ENCODE measurements around the gene R3HDM4.
"Not testable (repeated sequence)": the region's sequence is repeated elsewhere in the genome, so short reads cannot be mapped to it uniquely, and the experiment has no call there.

R3HDM4 gene

DNA sequence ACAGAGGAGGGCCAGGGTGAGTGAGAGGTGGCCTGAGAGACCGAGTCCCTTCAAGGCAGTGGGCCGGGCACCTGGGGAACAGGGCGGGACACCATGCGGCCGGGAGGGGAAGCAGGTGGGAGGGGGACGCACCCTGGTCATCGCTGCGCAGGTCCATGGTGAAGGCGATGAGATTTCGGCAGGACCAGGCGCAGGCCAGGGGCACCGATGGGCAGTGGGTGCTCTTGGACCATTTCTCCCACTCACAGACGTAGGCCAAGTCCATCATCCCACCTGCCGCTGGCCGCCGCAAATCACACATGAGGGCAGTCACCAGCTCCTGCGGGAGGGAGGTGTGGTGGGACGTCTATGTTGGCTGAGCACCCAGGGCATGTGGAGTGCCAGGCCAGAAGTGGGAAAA lies 22.2 kb downstream of the R3HDM4 start:
- no peak for DNase-seq

DNA sequence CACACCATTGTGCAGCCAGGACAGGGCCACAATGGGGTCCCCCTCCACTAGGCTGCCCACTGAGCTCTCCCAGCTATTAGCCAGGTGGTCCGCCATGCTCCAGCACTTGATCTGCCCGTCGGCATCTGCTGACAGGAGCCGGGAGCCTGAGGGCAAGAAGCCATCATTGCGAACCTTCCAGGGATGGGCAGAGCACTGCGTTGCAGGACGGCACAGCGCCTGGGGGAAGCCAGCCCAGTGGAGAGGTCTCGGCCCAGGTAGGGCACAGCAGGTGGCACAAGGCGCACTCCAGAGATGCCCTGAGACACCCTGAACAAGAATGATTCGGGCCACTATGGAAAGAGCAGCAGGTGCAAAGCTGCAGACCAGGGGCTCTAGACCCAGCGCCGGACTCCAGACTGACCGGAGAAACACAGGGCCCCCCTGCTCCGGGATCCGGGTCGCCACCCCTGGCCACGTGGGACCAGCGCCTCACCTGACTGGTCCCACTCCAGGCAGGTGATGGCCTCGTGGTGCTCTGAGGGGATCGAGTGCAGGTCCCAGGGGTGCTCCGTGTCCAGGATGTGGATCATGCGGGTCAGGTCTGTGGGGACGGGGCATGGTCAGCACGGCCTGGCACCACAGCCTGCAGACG lies 23.2 kb downstream of the R3HDM4 start:
- no peak for DNase-seq

DNA sequence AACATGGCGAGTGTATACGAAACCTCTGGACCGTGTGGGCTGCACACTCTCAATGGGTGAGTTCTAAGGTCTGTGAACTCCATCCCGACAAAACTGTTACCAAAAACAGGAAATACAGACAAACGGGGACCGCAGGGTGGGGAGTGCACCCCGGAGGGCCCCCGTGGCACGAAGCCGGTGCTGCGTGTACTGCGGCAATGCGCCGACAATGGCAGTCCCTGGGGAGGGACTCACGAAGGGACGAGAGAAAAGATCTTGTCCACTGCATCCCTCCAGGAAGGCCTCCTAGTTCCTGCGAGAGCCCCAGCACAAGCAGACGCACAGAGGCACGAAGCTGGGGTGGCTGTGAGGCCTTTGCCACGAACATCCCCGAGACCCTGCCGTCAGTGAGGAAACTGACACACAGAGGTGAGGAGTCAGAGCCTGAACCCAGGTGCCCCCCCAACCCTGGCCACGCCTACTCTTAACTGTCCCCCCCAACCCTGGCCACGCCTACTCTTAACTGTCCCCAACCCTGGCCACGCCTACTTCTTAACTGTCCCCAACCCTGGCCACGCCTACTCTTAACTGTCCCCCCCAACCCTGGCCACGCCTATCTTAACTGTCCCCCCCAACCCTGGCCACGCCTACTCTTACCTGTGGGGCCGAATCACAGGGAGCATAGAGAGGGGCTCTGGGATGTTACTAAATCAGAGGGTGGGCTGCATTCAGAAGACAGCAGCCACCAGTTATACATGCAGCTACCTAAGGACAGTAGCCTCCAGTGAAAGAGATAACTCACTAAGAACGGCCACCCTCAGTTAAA lies 24.2 kb downstream of the R3HDM4 start:
- DNase-seq: no peak

DNA sequence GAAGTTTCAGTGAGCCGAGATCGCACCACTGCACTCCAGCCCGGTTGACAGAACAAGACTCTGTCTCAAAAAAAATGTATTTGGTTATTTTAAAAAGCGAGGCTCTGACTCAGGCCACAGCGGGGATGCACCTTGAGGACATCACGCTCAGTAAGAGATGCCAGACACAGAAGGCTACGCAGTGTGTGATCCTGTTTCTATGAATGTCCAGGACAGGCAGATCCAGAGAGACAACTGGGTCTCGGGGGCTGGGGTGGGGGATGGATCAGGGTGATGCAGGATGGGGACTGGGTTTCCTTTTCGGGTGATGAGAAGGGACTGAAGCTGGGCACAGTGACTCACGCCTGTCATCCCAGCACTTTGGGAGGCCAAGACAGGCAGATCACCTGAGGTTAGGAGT lies 25.4 kb downstream of the R3HDM4 start:
- no peak for DNase-seq

DNA sequence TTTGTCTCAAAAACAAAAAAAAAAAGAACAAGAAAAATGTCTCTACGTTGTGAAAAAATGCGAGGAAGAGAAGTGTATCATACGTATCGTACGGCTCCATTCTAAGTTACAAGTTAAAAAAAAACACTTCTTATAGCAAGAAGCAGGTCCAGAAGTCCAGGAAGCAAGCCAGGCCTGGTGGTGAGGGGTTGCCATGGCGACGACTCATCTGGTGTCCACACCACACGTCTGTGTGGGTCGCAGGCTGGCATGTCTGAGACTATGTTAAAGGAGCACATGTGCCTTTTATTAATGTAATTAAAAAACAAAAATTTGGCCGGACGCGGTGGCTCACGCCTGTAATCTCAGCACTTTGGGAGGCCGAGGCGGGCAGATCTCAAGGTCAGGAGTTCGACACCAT lies 25.9 kb downstream of the R3HDM4 start:
- DNase-seq: no peak

DNA sequence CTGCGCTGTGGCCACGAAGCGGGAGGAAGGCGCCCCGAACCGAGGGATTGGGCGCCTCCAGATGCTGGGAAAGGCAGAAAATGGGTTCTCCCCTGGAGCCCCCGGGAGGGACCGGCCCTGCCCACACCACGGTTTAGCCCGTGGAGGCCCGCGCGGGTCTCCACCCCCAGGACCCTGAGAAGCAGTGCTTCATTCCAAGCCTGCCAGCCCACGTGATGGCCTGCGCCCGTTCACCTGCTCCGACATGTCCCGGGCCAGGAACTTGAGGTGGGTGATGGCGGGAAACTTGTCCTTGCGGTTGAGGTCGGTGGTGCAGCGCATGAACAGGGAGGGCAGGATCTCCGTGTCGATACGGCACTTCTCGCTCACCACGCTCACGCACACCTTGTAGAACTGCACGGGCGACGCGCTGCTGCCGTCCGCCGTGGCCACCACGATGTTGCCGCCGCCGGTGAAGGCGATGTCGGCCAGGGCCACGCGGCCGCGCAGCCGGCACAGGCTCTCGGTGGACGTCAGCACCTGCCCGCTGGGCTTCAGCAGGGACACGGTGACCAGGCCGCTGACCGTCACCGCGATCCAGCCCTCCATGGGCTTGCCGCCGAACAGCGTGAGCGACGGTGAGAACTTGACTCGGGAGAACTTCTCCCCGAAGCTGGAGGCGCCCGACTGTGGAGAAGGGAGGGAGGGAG lies 27.3 kb downstream of the R3HDM4 start:
- DNase-seq: no peak

DNA sequence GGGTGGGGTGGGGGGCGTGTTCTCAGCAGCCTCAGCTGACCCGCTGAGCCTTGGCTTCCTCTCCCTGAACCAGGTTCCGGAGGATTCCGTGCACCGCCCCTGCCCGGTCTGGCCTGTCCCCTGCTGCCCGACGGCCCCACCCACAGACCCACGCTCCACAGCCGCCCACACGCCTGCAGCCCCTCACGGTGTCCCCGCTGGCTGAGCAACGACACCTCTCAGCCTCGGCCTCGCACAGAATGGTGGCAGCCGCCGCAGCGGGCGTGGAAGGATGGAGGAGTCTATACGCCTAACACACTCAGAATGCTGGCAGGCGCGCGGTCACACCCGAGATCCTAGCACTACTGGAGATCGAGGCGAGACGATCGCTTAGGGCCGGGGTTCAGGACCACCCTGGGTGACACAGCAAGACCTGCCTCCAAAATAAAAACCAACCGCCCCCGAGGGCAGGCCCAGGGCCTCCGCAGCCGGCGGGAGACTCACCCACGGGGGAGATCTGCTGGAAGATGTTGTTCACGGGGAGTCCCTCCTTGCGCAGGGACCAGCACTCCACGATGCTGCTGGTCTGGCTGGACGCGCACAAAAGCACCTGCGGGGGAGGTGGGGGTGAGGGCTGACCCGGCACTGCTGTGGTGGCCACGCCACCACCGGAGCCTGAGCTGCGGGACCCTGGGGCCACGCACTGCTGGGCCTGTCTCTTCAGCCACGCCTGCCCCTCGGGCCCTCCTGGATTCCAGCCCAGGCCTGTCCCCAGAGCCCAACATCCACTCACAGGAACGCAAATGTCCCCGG lies 28.4 kb downstream of the R3HDM4 start:
- no peak for DNase-seq

DNA sequence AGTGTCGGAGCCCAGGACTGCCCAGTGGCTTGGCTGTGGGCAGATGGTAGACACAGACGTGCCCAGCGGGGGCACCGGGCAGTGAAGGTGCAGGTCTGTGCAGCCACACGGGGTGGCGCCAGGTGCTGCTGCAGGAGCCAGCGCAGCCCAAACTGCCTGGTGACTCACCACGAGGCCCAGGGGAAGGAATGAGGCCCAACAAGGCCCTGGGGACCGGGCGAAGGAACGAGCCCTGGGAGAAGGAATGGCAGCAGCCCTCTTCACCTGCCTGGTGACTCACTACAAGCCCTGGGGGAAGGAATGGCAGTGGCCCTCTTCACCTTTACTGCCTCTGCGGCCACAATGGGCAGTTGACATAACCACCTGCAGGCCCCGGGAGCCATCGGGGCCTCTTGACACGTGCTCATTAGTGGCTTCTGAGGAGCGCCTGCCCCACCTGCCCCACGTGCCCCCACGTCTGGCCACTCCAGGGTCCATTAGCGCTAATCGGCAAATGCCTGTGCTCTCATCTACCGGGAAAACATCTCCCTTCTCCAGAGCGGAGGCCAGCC lies 29.3 kb downstream of the R3HDM4 start:
- DNase-seq: no peak

DNA sequence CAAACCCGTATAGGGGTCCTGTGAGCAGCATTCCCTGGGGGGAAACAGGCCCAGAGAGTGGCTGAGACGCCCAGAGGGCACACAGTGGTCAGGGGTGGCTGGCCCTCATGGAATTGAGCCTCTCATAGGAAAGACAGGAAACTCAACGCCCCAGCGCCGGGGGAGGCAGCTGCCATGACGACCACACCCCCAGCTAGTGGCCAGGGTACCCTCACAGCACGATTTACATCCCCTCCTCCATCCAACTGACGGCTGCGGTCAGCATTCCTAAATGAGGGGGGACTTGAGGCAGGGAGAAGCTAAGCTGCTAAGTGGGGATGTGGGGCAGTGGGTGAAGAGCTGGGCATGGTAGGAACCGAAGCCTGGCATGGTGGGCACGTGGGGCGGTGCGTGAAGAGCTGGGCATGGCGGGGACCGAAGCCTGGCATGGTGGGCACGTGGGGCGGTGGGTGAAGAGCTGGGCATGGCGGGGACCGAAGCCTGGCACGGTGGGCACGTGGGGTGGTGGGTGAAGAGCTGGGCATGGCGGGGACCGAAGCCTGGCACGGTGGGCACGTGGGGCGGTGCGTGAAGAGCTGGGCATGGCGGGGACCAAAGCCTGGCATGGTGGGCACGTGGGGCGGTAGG lies 30.0 kb downstream of the R3HDM4 start:
- no peak for DNase-seq

DNA sequence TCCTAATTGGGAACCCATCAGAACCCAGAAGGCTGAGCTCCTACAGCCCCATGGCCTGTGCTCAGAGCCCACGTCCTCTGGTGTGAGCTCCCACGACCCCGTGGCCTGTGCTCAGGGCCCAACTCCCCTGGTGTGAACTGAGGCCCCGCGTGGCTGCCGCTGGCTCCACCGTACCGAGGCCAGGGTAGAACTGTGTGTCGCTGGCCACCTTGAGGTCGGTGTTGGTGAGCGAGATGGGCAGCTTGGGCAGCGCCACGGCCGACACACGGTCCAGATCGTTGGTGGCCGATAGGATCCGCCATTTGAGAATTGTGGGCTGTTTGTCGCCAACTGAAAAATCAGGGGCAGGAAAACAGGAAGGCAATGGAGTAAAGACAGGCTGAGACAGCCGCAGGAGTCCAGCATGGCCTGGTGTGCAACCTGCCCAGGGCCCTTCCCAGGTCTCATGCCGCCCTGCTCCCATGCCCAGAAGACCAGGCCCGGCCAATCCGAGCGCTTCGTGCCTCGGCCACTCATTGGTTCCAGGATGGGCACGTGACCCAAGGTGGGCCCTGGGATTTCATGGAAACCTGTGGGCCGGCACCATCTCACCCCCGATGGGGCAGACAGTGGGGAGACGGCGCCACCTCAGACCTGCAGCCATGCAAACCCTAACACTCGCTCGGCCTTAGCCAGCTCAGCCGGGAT lies 31.5 kb downstream of the R3HDM4 start:
- no peak for DNase-seq

DNA sequence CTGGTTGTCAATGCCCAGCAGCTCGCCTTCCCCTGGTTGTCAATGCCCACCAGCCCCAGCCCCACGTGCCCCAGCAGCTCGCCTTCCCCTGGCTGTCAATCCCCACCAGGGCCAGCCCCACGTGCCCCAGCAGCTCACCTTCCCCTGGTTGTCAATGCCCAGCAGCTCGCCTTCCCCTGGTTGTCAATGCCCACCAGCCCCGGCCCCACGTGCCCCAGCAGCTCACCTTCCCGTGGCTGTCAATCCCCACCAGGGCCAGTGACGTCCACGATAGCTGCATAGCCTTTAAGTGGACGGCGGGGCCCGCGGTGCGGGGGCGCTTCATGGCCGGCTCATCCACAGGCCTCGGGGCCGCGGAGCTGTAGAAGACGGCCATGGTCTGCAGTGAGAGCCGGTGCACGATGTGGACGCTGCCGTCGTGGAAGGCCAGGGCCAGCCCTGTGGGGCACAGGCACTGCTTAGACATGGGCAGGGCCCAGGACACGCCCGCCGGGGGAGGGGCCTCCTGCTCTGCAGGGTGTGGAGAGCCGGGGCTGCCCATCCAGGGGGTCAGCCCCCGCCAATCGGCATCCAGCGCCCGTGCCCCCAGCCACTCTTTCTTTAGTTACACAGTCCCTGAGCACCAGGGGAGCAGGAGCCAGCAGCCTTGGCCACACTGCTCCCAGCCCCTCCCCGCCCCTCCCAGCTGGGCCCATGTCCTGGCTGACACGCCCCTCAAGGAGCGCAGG lies 33.1 kb downstream of the R3HDM4 start:
- no peak for DNase-seq

DNA sequence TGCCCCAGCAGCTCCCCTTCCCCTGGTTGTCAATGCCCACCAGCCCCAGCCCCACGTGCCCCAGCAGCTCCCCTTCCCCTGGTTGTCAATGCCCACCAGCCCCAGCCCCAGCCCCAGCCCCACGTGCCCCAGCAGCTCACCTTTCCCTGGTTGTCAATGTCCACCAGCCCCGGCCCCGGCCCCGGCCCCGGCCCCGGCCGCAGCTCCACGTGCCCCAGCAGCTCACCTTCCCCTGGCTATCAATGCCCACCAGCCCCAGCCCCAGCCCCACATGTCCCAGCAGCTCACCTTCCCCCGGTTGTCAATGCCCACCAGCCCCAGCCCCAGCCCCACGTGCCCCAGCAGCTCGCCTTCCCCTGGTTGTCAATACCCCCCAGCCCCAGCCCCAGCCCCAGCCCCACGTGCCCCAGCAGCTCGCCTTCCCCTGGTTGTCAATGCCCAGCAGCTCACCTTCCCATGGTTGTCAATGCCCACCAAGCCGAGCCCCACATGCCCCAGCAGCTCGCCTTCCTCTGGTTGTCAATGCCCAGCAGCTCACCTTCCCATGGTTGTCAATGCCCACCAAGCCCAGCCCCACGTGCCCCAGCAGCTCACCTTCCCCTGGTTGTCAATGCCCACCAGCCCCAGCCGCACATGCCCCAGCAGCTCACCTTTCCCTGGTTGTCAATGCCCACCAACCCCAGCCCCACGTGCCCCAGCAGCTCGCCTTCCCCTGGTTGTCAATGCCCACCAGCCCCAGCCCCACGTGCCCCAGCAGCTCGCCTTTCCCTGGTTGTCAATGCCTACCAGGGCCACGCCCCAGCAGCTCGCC lies 34.1 kb downstream of the R3HDM4 start:
- DNase-seq: not testable (repeated sequence)

DNA sequence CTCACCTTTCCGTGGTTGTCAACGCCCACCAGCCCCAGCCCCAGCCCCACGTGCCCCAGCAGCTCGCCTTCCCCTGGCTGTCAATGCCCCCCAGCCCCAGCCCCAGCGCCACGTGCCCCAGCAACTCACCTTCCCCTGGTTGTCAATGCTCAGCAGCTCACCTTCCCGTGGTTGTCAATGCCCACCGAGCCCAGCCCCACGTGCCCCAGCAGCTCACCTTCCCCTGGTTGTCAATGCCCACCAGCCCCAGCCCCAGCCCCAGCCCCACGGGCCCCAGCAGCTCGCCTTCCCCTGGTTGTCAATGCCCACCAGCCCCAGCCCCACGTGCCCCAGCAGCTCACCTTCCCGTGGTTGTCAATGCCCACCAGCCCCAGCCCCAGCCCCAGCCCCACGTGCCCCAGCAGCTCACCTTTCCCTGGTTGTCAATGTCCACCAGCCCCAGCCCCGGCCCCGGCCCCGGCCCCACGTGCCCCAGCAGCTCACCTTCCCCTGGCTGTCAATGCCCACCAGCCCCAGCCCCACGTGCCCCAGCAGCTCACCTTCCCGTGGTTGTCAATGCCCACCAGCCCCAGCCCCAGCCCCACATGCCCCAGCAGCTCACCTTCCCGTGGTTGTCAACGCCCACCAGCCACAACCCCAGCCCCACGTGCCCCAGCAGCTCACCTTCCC lies 34.9 kb downstream of the R3HDM4 start:
- not testable (repeated sequence) for DNase-seq

DNA sequence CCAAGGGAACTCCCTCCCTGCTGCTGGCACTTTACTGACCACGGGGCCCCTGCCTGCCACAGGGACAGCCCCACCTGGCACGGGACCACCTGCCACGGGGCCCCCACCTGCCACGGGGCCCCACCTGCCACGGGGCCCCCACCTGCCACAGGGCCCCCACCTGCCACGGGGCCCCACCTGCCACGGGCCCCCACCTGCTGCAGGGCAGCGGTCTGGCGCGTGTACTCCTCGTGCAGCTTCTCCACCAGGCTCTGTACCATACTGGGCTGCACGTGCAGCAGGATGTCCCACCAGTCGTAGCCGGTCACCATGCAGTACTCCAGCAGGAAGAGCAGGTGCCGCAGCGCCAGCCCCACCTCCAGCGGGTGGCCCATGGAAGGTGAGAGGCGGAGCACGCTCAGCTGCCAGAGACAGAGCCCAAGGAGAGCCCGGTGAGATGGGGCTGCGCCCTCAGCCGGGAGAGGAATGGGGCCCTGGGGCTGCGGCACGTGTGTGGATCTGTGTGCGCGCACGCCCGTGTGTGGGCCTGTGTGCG lies 36.2 kb downstream of the R3HDM4 start:
- DNase-seq: no peak

DNA sequence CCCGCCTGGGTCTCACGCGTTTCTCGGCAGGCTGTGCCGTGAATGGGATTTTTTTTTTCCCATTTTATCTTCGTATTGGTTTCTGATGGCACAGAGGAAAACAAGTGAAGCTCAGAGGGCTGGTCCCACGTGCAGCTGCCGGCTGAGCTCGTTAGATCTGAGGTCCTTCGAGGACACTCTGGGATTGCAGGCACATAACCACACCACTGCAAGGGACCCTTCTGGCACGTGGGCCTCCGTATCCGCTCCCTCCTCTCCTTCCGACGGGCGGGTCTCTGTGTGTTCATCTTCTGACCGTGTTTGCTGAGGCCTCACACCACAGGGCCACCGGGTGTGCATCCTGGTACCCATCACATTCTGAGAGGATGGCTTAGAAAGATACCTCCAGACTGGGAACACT lies 36.9 kb downstream of the R3HDM4 start:
- no peak for DNase-seq

DNA sequence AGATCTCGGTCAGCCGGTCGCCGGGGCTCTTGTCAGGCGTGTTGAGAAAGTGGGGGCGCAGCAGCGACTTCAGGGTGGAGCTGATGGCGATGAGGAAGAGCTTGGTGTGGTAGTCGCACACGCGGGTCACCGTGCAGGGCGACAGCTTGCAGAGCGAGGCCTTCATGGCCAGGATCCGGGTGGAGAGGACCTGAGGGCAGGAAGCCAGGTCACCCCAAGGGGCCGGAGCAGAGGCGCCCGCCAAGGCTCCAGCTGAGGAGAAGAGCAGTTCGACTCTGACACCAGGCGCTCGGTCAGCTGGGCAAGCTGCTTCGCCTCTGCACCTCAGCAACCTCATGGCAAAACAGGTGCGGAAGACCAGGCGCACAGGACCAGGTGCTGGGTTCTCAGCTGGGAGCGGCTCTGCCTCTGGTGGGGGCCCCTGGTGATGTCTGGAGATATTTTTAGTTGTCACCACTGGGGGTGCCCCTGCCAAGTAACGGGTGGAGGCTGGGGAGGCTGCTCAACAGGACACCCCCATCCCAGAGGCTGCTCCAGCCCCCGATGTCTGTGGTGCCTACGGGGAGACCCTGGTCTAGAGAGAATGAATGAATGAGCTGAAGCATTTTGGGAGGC lies 37.6 kb downstream of the R3HDM4 start:
- no peak for DNase-seq

DNA sequence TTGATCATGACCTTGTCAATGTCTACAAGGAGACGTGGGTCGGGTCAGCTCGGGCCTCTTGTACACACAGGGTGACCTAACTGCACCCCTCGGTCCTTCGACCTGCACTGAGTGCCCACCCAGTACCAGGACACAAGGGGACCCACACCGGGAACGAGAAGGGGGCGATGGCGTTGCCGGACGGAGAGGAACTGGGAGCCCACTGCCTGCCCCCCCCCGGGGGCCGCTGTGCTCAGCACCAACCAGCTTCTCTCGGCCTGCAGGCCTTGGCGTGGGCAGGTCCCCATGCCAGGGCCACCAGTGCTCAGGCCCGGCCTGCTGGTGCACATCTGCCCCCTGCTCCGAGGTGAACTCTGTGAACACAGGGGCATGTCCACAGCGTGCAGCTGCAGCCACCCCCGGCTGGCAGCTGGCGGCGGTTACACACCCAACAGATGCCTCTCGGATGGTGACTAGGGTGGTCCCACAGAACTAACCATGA lies 39.4 kb downstream of the R3HDM4 start:
- DNase-seq: no peak

DNA sequence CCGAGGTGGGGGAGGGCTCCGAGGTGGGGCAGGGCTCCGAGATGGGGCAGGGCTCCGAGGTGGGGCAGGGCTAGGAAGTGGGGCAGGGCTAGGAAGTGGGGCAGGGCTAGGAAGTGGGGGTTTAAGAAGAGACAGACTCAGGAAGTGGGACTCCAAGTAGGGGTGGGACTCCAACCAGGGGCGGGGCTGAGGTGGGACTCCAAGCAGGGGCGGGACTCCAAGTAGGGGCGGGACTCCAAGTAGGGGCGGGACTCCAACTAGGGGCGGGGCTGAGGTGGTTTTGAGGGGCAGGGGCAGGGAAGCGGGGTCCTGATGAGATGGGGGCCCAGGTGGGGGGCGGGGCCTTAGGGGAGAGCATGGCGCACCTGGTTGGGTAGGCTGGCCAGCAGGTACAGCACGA lies 39.9 kb downstream of the R3HDM4 start:
- DNase-seq: no peak

All from NCI-H1694 (cell line).